Measurements from ENCODE around the gene GPR42.

The GPR42 gene

DNA sequence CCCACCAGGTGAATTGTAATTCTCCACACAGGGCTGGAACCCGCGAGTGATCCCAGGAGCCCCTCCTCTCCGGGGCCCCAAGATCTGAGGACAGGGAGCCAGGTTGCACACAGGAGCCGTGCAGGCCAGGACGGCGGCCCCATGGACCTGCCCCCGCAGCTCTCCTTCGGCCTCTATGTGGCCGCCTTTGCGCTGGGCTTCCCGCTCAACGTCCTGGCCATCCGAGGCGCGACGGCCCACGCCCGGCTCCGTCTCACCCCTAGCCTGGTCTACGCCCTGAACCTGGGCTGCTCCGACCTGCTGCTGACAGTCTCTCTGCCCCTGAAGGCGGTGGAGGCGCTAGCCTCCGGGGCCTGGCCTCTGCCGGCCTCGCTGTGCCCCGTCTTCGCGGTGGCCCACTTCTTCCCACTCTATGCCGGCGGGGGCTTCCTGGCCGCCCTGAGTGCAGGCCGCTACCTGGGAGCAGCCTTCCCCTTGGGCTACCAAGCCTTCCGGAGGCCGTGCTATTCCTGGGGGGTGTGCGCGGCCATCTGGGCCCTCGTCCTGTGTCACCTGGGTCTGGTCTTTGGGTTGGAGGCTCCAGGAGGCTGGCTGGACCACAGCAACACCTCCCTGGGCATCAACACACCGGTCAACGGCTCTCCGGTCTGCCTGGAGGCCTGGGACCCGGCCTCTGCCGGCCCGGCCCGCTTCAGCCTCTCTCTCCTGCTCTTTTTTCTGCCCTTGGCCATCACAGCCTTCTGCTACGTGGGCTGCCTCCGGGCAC, 19.3 kb upstream of the GPR42 start:
- DNase-seq (ENCODE audit: low read depth), result no peak
- no peak overlapping the region for H3K4me3 ChIP-seq (ENCODE audit: low read length)
- TF ChIP-seq, protein P1, sequence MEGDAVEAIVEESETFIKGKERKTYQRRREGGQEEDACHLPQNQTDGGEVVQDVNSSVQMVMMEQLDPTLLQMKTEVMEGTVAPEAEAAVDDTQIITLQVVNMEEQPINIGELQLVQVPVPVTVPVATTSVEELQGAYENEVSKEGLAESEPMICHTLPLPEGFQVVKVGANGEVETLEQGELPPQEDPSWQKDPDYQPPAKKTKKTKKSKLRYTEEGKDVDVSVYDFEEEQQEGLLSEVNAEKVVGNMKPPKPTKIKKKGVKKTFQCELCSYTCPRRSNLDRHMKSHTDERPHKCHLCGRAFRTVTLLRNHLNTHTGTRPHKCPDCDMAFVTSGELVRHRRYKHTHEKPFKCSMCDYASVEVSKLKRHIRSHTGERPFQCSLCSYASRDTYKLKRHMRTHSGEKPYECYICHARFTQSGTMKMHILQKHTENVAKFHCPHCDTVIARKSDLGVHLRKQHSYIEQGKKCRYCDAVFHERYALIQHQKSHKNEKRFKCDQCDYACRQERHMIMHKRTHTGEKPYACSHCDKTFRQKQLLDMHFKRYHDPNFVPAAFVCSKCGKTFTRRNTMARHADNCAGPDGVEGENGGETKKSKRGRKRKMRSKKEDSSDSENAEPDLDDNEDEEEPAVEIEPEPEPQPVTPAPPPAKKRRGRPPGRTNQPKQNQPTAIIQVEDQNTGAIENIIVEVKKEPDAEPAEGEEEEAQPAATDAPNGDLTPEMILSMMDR (IDR thresholded peaks at IDR 0.05; ENCODE audit: insufficient read depth, low read depth, low read length, missing control alignments), result no peak

DNA sequence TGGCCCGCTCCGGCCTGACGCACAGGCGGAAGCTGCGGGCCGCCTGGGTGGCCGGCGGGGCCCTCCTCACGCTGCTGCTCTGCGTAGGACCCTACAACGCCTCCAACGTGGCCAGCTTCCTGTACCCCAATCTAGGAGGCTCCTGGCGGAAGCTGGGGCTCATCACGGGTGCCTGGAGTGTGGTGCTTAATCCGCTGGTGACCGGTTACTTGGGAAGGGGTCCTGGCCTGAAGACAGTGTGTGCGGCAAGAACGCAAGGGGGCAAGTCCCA, 18.8 kb upstream of the GPR42 start:
- H3K4me3 ChIP-seq (ENCODE audit: low read length), result no peak overlapping the region
- no peak for DNase-seq (ENCODE audit: low read depth)
- TF ChIP-seq, protein P1 (IDR thresholded peaks at IDR 0.05; ENCODE audit: insufficient read depth, low read depth, low read length, missing control alignments), result no peak

DNA sequence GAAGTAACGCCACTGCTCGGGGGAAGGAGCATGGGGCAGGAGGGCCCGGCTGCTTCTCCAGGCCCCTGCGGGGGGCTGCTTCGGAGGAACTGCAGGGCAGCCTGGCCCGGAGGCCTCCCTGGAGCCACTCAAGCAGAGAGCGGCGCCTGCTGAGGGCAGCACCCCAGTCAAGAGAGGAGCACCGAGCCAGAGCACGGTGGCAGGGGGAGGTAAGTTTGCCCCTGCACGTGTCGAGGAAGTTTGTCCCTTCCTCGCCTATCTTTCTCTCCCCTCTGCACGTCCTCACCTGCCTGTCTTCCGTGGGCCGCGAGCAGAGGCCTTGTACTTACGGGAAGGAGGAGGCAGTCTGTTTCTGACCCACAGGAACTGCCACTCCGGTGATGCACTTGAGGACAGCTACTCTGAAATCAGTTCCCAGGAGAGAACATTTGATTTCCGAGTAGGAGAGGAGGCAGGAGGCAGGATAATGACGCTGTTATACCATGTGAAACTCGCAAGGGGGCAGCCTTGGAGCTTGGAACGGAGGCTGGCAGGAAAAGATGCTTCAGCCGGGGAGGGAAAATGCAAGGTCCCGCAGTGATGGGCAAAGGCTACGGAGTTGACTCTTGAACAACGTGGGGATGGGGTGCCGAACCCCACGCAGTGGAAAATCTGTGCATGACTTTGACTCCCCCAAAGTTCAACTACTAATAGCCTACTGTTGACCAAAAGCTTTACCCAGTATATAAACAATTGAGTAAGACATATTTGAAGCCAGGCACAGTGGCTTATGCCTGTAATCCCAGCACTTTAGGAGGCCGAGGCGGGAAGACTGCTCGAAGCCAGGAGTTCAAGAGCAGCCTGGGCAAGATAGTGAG, 18.2 kb upstream of the GPR42 start:
- peak; percentile 94 for DNase-seq (ENCODE audit: low read depth)
- TF ChIP-seq, protein P1 (IDR thresholded peaks at IDR 0.05; ENCODE audit: insufficient read depth, low read depth, low read length, missing control alignments), result peak; percentile 89
- no peak overlapping the region for H3K4me3 ChIP-seq (ENCODE audit: low read length)

DNA sequence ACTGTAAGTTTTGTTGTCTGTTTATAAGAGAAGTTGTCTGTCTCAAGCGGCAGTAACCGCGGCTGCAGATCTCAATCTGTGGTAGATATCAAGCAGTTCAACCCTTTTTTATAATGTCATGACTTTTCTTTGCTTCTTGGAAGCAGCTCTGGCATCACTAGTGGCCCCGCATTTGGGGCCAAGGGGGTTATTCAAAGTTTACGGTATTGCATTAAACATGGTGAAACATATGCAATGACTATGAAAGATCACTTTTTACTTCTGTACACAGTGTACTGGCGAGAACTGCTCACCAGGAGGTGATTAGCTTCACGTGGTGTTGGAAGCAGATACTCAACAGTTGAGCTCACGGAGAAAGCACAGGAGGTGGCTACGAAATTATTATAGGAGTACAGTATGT, 17.2 kb upstream of the GPR42 start:
- H3K4me3 ChIP-seq (ENCODE audit: low read length), result no peak overlapping the region
- DNase-seq (ENCODE audit: low read depth), result no peak
- TF ChIP-seq, protein P1 (IDR thresholded peaks at IDR 0.05; ENCODE audit: insufficient read depth, low read depth, low read length, missing control alignments), result no peak

DNA sequence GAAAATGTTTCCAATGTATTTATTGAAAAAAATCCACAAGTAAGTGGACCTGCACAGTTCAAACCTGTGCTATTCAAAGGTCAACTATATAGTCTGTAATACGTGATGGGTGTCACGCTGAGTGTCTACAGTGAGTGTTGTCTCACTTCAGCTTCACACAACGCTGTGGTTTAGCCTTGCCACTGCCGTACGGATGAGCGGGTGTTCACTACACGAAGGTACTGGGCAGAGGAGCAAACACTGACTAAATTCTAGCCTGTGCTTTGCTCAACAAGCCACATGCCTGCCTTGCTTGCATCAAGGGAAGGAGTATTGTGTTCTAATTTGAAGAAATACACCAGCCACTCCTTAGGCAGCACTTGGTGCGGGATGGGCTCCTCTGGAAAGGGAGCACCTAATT, 16.0 kb upstream of the GPR42 start:
- TF ChIP-seq, protein P1 (IDR thresholded peaks at IDR 0.05; ENCODE audit: insufficient read depth, low read depth, low read length, missing control alignments), result no peak
- no peak overlapping the region for H3K4me3 ChIP-seq (ENCODE audit: low read length)
- no peak for DNase-seq (ENCODE audit: low read depth)

DNA sequence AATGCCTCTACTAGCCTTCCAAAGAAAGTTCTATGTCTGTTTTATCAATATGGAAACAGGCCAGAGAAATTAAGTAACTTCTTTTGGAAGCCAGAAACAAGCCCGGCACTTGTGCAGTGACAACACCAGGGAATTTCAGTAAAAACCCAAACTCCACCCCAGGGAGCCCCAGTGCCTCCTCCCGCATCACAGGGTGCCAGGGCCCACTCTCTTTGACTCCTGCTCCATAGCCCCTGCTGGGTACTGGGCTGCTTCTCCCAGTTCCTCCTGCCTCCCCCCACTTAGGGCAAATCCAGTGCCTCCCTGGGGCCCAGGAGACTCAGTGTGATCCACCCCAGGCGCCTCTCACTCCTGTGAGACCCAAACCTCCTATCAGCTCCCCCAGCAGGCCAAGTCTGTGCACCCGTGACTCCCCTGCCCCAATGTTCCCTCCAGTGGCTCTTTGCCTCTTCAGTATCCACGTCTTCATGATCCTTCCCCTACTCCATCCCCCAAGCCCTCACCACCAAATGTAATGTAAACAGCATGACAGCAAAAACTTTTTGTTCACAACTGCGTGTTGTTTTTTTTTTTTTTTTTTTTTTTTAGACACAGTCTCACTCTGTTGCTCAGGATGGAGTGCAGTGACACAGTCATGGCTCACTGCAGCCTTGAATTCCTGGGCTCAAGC, 14.9 kb upstream of the GPR42 start:
- H3K4me3 ChIP-seq (ENCODE audit: low read length), result no peak overlapping the region
- DNase-seq (ENCODE audit: low read depth), result no peak
- TF ChIP-seq, protein P1 (IDR thresholded peaks at IDR 0.05; ENCODE audit: insufficient read depth, low read depth, low read length, missing control alignments), result no peak
